H1 (cell line): Measurements from ENCODE around the gene NLRP6. TPM values are rescaled to one million over a fixed set of nuclear protein-coding genes. Genes with fewer than 3 reads are reported as not detected.

ENCODE experiments used
- CTCF ChIA-PET: fragments of 300-600 bp; sonication (Branson Sonifier 250); formaldehyde crosslinking; loops from one replicate; lab custom pipeline; 2021; ENCODE audit not compliant: partially characterized antibody; lab: Charles Lee
- POLR2A ChIA-PET: fragments of 300-600 bp; sonication (Branson Sonifier 250); formaldehyde crosslinking; loops from one replicate; lab custom pipeline; 2021; ENCODE audit warnings: inconsistent platforms; ENCODE audit not compliant: partially characterized antibody; lab: Charles Lee
- DNase-seq, 2 experiments: peaks; one replicate each; pipeline versions ENCODE4 v3.0.0 to v3.0.0-alpha.2; 2010 to 2022; ENCODE audit warnings: low spot score in 2 of 2, low read depth in 1 of 2, mixed read lengths in 1 of 2
- FAIRE-seq: peaks from 2 replicates; lab custom pipeline; 2011; peaks lifted over from hg19 to GRCh38; lab: Jason Lieb, UNC
- H2AFZ ChIP-seq: 2 replicates; pipeline ENCODE4 v1.8.1; 2012; ENCODE audit warnings: low read length, inconsistent platforms
- H2AK5ac ChIP-seq: 2 replicates; pipeline ENCODE4 v1.6.1; 2013; ENCODE audit warnings: low read depth, low read length
- H2BK120ac ChIP-seq: replicated peaks from 2 replicates; pipeline ENCODE3; 2013; ENCODE audit warnings: low read depth, low read length, inconsistent platforms
- H2BK12ac ChIP-seq: 2 replicates; pipeline ENCODE4 v1.6.1; 2013; ENCODE audit warnings: low read depth, low read length
- H2BK15ac ChIP-seq: 2 replicates; pipeline ENCODE4 v1.6.1; 2013; ENCODE audit warnings: low read length
- H2BK20ac ChIP-seq: 2 replicates; pipeline ENCODE4 v1.6.1; 2013; ENCODE audit warnings: low read length
- H2BK5ac ChIP-seq: 2 replicates; pipeline ENCODE4 v1.6.1; 2013; ENCODE audit warnings: low read depth, low read length
- H3K14ac ChIP-seq: 2 replicates; pipeline ENCODE4 v1.6.1; 2013; ENCODE audit warnings: inconsistent platforms; ENCODE audit not compliant: insufficient read length
- H3K18ac ChIP-seq: 2 replicates; pipeline ENCODE4 v1.6.1; 2013; ENCODE audit warnings: low read length; ENCODE audit errors: extremely low read depth
- H3K23ac ChIP-seq: 2 replicates; pipeline ENCODE4 v1.6.1; 2013; ENCODE audit warnings: inconsistent platforms; ENCODE audit not compliant: insufficient read length
- H3K23me2 ChIP-seq: 2 replicates; pipeline ENCODE4 v1.6.1; 2013; ENCODE audit warnings: low read depth, low read length
- H3K27ac ChIP-seq: 2 replicates; pipeline ENCODE4 v1.6.1; 2011; ENCODE audit warnings: low read depth, low read length, inconsistent platforms
- H3K27me3 ChIP-seq, 4 experiments: replicated peaks in 1 of 4; 1 replicate in 1 of 4; 2 replicates in 3 of 4; pipeline versions ENCODE4 v1.6.1 to v1.8.1; 2011 to 2013; ENCODE audit warnings: low read length in 3 of 4, mild to moderate bottlenecking in 3 of 4, inconsistent platforms in 2 of 4, mixed read lengths in 2 of 4, moderate library complexity in 1 of 4; ENCODE audit not compliant: control insufficient read depth in 3 of 4, insufficient read depth in 3 of 4; ENCODE audit errors: extremely low read depth in 1 of 4
- H3K36me3 ChIP-seq, 4 experiments: 2 replicates each; pipeline versions ENCODE4 v1.6.1 to v1.8.1; 2011 to 2013; ENCODE audit warnings: mild to moderate bottlenecking in 4 of 4, low read length in 3 of 4, moderate library complexity in 2 of 4, control low read depth in 1 of 4, inconsistent platforms in 1 of 4; ENCODE audit not compliant: insufficient read depth in 4 of 4, control insufficient read depth in 2 of 4
- H3K4ac ChIP-seq: replicated peaks from 2 replicates; pipeline ENCODE3; 2013; ENCODE audit warnings: low read length, low read depth, mixed read lengths, inconsistent platforms; ENCODE audit not compliant: insufficient read length
- H3K4me1 ChIP-seq, 4 experiments: replicated peaks in 1 of 4; 1 replicate in 1 of 4; 2 replicates in 3 of 4; pipeline versions ENCODE4 v1.6.1 to v1.8.1; 2011 to 2013; ENCODE audit warnings: low read length in 3 of 4, inconsistent platforms in 2 of 4, mixed read lengths in 1 of 4; ENCODE audit not compliant: insufficient read depth in 4 of 4, control insufficient read depth in 3 of 4
- H3K4me2 ChIP-seq, 2 experiments: 2 replicates each; pipeline versions ENCODE4 v1.6.1 to v1.8.1; 2011 to 2013; ENCODE audit warnings: low read depth in 2 of 2, low read length in 2 of 2, control low read depth in 1 of 2, inconsistent platforms in 1 of 2, mild to moderate bottlenecking in 1 of 2; ENCODE audit not compliant: insufficient read depth in 1 of 2
- H3K4me3 ChIP-seq, 4 experiments: fragments of 200-600, 300-600 bp in 1 of 4; sonication (generic), shearing (Covaris generic), sonication (Bioruptor Twin) in 1 of 4; 2 replicates each; pipeline versions ENCODE4 v1.5.1 to v1.8.1; 2011 to 2016; ENCODE audit warnings: low read length in 4 of 4, low read depth in 3 of 4, control low read depth in 2 of 4, inconsistent platforms in 2 of 4, mild to moderate bottlenecking in 2 of 4, mixed read lengths in 1 of 4, moderate library complexity in 1 of 4; ENCODE audit not compliant: insufficient read depth in 2 of 4; ENCODE audit errors: extremely low read depth in 1 of 4
- H3K56ac ChIP-seq: replicated peaks from 2 replicates; pipeline ENCODE3; 2013; ENCODE audit warnings: low read depth, mild to moderate bottlenecking, mixed read lengths, low read length, inconsistent platforms; ENCODE audit not compliant: insufficient read length
- H3K79me1 ChIP-seq: 2 replicates; pipeline ENCODE4 v1.6.1; 2013; ENCODE audit warnings: low read depth, low read length, control low read depth
- H3K79me2 ChIP-seq, 2 experiments: 2 replicates each; pipeline versions ENCODE4 v1.6.1 to v1.8.1; 2012 to 2013; ENCODE audit warnings: low read length in 2 of 2, mild to moderate bottlenecking in 2 of 2, inconsistent platforms in 1 of 2; ENCODE audit not compliant: insufficient read depth in 2 of 2, control insufficient read depth in 1 of 2
- H3K9ac ChIP-seq, 4 experiments: replicated peaks in 1 of 4; 1 replicate in 1 of 4; 2 replicates in 3 of 4; pipeline versions ENCODE4 v1.6.1 to v1.8.1; 2011 to 2013; ENCODE audit warnings: low read depth in 3 of 4, low read length in 3 of 4, control low read depth in 2 of 4, mild to moderate bottlenecking in 2 of 4, moderate library complexity in 2 of 4, inconsistent platforms in 1 of 4; ENCODE audit errors: extremely low read depth in 1 of 4
- H3K9me3 ChIP-seq, 2 experiments: 2 replicates each; pipeline versions ENCODE4 v1.6.1 to v1.8.1; 2012 to 2013; ENCODE audit warnings: mild to moderate bottlenecking in 2 of 2, moderate library complexity in 2 of 2, control low read depth in 1 of 2, inconsistent platforms in 1 of 2, low read depth in 1 of 2, low read length in 1 of 2, mixed read lengths in 1 of 2; ENCODE audit not compliant: insufficient read depth in 2 of 2
- H4K20me1 ChIP-seq, 2 experiments: replicated peaks in 1 of 2; 2 replicates each; pipeline versions ENCODE3 to v1.8.1; 2011 to 2013; ENCODE audit warnings: inconsistent platforms in 2 of 2, low read length in 2 of 2, mild to moderate bottlenecking in 1 of 2; ENCODE audit not compliant: insufficient read depth in 2 of 2, control insufficient read depth in 1 of 2
- H4K5ac ChIP-seq: 2 replicates; pipeline ENCODE4 v1.6.1; 2013; ENCODE audit warnings: low read length, low read depth, mixed read lengths, inconsistent platforms; ENCODE audit not compliant: insufficient read length
- H4K8ac ChIP-seq: 2 replicates; pipeline ENCODE4 v1.8.0; 2013; ENCODE audit warnings: mild to moderate bottlenecking, moderate library complexity, low read length, inconsistent platforms; ENCODE audit not compliant: insufficient read depth; ENCODE audit errors: extremely low read depth
- H4K91ac ChIP-seq: replicated peaks from 2 replicates; pipeline ENCODE3; 2013; ENCODE audit warnings: low read length, mixed read lengths, inconsistent platforms; ENCODE audit not compliant: insufficient read length
- BACH1 ChIP-seq: IDR thresholded peaks from 2 replicates; pipeline ENCODE4 v1.6.1; 2012; ENCODE audit warnings: low read length, improper control_type of control experiment
- CBX8 ChIP-seq: fragments of 300-800, 300-1000 bp; sonication (generic); IDR thresholded peaks from 2 replicates; pipeline ENCODE4 v1.7.1; 2016; ENCODE audit warnings: low read depth, low read length, borderline replicate concordance
- NANOG ChIP-seq: IDR thresholded peaks from 2 replicates; pipeline ENCODE4 v1.6.1; 2011; ENCODE audit warnings: low read length, low read depth, mild to moderate bottlenecking, inconsistent platforms; ENCODE audit not compliant: insufficient read depth, poor library complexity, severe bottlenecking
- RAD21 ChIP-seq, 2 experiments: IDR thresholded peaks in 1 of 2; conservative IDR thresholded peaks in 1 of 2; 2 replicates each; pipeline ENCODE4 v1.6.1; 2011; ENCODE audit warnings: low read depth in 2 of 2, low read length in 2 of 2, improper control_type of control experiment in 1 of 2, inconsistent platforms in 1 of 2, mild to moderate bottlenecking in 1 of 2, moderate library complexity in 1 of 2
- SP2 ChIP-seq: IDR thresholded peaks from 2 replicates; pipeline ENCODE4 v1.6.1; 2012; ENCODE audit warnings: mild to moderate bottlenecking, low read length, inconsistent platforms
- WGBS, 2 experiments: shearing (Covaris generic) in 1 of 2; methylation state at CpG; one replicate each; pipeline versions ENCODE4 v1.1.6 to v1.1.7; 2013 to 2015; ENCODE audit warnings: low lambda C conversion rate in 2 of 2, mixed read lengths in 2 of 2, inconsistent platforms in 1 of 2, low coverage in 1 of 2, missing lambda C conversion rate in 1 of 2; ENCODE audit not compliant: insufficient replicate concordance in 2 of 2, insufficient coverage in 1 of 2, insufficient read length in 1 of 2; ENCODE audit errors: extremely low coverage in 1 of 2, missing lambda C conversion rate in 1 of 2; 5-methylcytosine and 5-hydroxymethylcytosine counted together
- polyA plus RNA-seq, 7 experiments: library from polyadenylated mRNA; depleted of rRNA in 3 of 7; stranded (reverse) in 5 of 7; unstranded in 2 of 7; fragments of >200 nt in 5 of 7; fragments of 200-250 nt in 2 of 7; gene quantifications; 1 replicate in 5 of 7; 2 replicates in 1 of 7; 4 replicates in 1 of 7; pipeline versions ENCODE4 v1.2.1 to v1.2.3, GENCODE V29; 2011 to 2013; ENCODE audit warnings: missing spikeins in 2 of 7, mixed read lengths in 2 of 7
- total RNA-seq: library from RNA; stranded (reverse); fragmentation: NEBNext Ultra II Directional; extraction: Animal tissue kit (Norgen Biotek cat#: 25700); gene quantifications from 2 replicates; pipeline ENCODE4 v1.2.1, GENCODE V29; 2021
- TF ChIP-seq, protein P1 (sequence below): IDR thresholded peaks from 2 replicates; pipeline ENCODE4 v1.6.1; 2012; ENCODE audit warnings: inconsistent platforms

NLRP6 gene
- total and polyA plus RNA-seq, 2 of the 8 experiments (the other 6 are each of a cell fraction or from before 2014, with no cell fraction given) = not detected

DNA sequence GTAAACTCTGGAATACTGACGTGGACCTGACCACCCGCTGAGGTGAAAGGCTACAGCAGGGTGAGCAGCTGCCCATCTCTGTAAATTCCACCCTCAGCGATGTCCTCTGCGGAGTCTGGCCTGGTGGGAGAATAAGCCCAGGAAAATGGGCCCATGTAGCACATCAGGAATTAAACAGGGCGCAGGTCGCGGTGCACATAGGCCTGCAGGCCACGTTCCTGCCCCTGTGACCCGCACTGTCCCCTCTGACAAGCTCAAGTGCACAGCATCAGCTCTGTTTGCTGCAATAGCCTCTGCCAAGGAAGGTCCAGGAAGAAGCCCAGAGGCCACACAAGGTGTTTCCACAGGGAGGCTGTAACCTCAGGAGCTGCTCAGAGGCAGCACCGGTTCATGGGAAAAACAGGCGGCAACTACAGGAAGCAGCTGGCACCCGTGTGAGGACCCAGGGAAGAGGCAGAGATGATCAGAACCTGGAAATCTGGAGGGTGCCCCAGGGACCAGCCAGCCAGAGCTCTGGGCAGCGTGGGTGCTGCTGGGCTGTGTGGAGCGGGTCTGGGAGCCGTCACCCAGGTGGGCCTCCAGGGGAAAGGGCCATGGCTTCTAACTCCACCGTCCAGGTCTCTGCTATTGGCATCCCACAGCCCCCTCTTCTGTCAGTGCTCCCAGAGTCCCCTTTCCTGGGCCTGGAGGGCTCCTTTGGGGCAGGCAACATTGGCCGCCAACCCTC, 28.6 kb downstream of the NLRP6 start:
- peak overlapping the region; percentile 64 for H3K56ac ChIP-seq
- H3K79me1 ChIP-seq = no peaks in the 10 kb centered on the region
- H3K36me3 ChIP-seq = no peaks in the 10 kb centered on the region
- H3K23me2 ChIP-seq = peaks cover 5% of the 10 kb centered on the region; the same call in 1 of the 2 replicates
- H3K4me3 ChIP-seq = no peak overlapping the region
- H3K9me3 ChIP-seq = no peaks in the 10 kb centered on the region
- peak overlapping the region; percentile 73 for H4K8ac ChIP-seq
- POLR2A ChIA-PET = interaction anchor here (0.6 to 5.2 kb wide), 10 partner anchors 10 to 62 kb away, joined by 3 to 33 read pairs (median 4); no protein-coding TSS in a partner anchor
- no peak overlapping the region for H3K27ac ChIP-seq
- TF ChIP-seq SP2 (no peak), BACH1 (no peak), CBX8 (no peak), NANOG (no peak), RAD21 (IDR thresholded peaks at IDR 0.05 in 1 of 2, conservative IDR thresholded peaks at IDR 0.05 in 1 of 2; ENCODE audit: low read depth in 2 of 2, low read length in 2 of 2) (no peak)
- TF ChIP-seq, protein P1, sequence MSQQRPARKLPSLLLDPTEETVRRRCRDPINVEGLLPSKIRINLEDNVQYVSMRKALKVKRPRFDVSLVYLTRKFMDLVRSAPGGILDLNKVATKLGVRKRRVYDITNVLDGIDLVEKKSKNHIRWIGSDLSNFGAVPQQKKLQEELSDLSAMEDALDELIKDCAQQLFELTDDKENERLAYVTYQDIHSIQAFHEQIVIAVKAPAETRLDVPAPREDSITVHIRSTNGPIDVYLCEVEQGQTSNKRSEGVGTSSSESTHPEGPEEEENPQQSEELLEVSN = 0 out of 2 replicates have a peak, but pooled peaks have one; percentile 34
- TF ChIP-seq, all 59 proteins: peak for 1
- no peaks in the 10 kb centered on the region for H4K20me1 ChIP-seq
- H3K4me2 ChIP-seq = no peak overlapping the region; a peak in 1 of 4 replicates
- H3K4ac ChIP-seq = peak overlapping the region; percentile 73
- H3K79me2 ChIP-seq = peaks cover 0 to 3% of the 10 kb centered on the region in 2 experiments; a peak in 1 of 4 replicates
- H3K23ac ChIP-seq = no peak overlapping the region
- H2BK5ac ChIP-seq = peak overlapping the region; percentile 82; the same call in 1 of the 2 replicates
- FAIRE-seq (no peak), DNase-seq (no peak)
- H3K4me1 ChIP-seq = peaks cover 12 to 40% (median 29%) of the 10 kb centered on the region in 4 experiments
- CTCF ChIA-PET = interaction anchor here (0.8 to 6.1 kb wide), 21 partner anchors 9 to 211 kb away, joined by 3 to 52 read pairs (median 4); no protein-coding TSS in a partner anchor
- no peak overlapping the region for H2AFZ ChIP-seq
- H2BK120ac ChIP-seq = peak overlapping the region; percentile 97
- H4K5ac ChIP-seq = no peak overlapping the region
- peak overlapping the region; percentile 71 for H4K91ac ChIP-seq
- peak overlapping the region; percentile 86; the same call in 1 of the 2 replicates for H2AK5ac ChIP-seq
- H2BK20ac ChIP-seq = peak overlapping the region; percentile 100
- peak overlapping the region; percentile 71 for H3K18ac ChIP-seq
- H3K9ac ChIP-seq = no peak overlapping the region
- H2BK12ac ChIP-seq = peak overlapping the region; percentile 99
- 85% methylated on average over 17 of the region's 17 CpGs; no CpG with 5 or more reads in 1 of the 2 experiments for WGBS, 2 experiments
- no peak overlapping the region for H3K14ac ChIP-seq
- H2BK15ac ChIP-seq = peak overlapping the region; percentile 75; the same call in 1 of the 2 replicates
- no peaks in the 10 kb centered on the region; a peak in 1 of 7 replicates for H3K27me3 ChIP-seq
